OCI-LY7 (cell line): ENCODE measurements around the gene NDST4.

Experiments used
- CTCF ChIP-seq: fragments of 200-600 bp; sonication (generic); conservative IDR thresholded peaks from 2 replicates; pipeline ENCODE4 v1.5.1; 2014; ENCODE audit warnings: mild to moderate bottlenecking, antibody characterized with exemption, low read length, moderate library complexity, mixed read lengths
- EZH2phosphoT487 ChIP-seq: fragments of 200-600 bp; sonication (generic); IDR thresholded peaks from 2 replicates; pipeline ENCODE4 v1.6.1; 2018; ENCODE audit warnings: low read depth, borderline replicate concordance, mild to moderate bottlenecking, mixed run types, antibody characterized with exemption, low read length, moderate library complexity, mixed read lengths

GRCh38 chr4:115121351-115122043 is 8.1 kb upstream of the NDST4 start:
- TF ChIP-seq CTCF: no peak
- no peak for TF ChIP-seq EZH2phosphoT487
